AG04450 (cell line): ENCODE results near the gene ATP5F1E. TPM values are rescaled to one million over a fixed set of nuclear protein-coding genes. Genes with fewer than 3 reads are reported as not detected.

ENCODE experiments used
- CTCF ChIA-PET: fragments of 300-600, 350-600 bp; formaldehyde crosslinking; extraction: SDS; loops from one replicate; lab custom pipeline; 2022; ENCODE audit warnings: antibody characterized with exemption, inconsistent platforms; lab: Charles Lee
- POLR2A ChIA-PET: fragments of 350-600 bp; formaldehyde crosslinking; extraction: SDS; loops from one replicate; lab custom pipeline; 2021; ENCODE audit warnings: antibody characterized with exemption, inconsistent platforms; lab: Yijun Ruan, JAX
- DNase-seq: peaks from one replicate; pipeline ENCODE4 v3.0.0-alpha.2; 2011; ENCODE audit warnings: low read depth, low spot score
- H3K27ac ChIP-seq: one replicate; pipeline ENCODE4 v1.5.1; 2012; ENCODE audit warnings: low read depth, low read length, control low read depth
- H3K27me3 ChIP-seq: one replicate; pipeline ENCODE4 v1.6.0; 2012; ENCODE audit warnings: low read length; ENCODE audit not compliant: control insufficient read depth, insufficient read depth
- H3K4me3 ChIP-seq: 2 replicates; pipeline ENCODE4 v1.5.1; 2011; ENCODE audit warnings: mild to moderate bottlenecking, low read depth, low read length, control low read depth
- H3K9me3 ChIP-seq: 2 replicates; pipeline ENCODE4 v1.5.1; 2012; ENCODE audit warnings: low read length; ENCODE audit not compliant: control insufficient read depth, insufficient read depth
- polyA plus RNA-seq: library from polyadenylated mRNA; depleted of rRNA; stranded (reverse); fragments of >200 nt; gene quantifications from 2 replicates; pipeline ENCODE4 v1.2.3, GENCODE V29; 2011
- TF ChIP-seq, protein P1 (sequence below): IDR thresholded peaks from 2 replicates; pipeline ENCODE4 v1.5.1; 2011; ENCODE audit warnings: low read depth, low read length, control low read depth, inconsistent platforms

The ATP5F1E gene
- polyA plus RNA-seq, 1 experiment = 84.3 TPM

DNA sequence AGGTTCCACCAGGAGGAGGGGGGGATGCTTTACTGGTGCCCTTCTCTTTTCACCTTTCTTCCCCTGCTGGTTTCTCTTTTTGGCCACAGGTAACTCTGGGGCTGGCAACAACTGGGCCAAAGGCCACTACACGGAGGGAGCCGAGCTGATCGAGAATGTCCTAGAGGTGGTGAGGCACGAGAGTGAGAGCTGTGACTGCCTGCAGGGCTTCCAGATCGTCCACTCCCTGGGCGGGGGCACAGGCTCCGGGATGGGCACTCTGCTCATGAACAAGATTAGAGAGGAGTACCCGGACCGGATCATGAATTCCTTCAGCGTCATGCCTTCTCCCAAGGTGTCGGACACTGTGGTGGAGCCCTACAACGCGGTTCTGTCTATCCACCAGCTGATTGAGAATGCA lies 8.5 kb downstream of the ATP5F1E start:
- POLR2A ChIA-PET = interaction anchor here (0.6 kb wide), 1 partner anchor 8 kb away, joined by 3 read pairs; the partner anchor contains the start of gene ATP5F1E
- CTCF ChIA-PET = interaction anchor here (1.0 kb wide), 1 partner anchor 9 kb away, joined by 4 read pairs; the partner anchor contains the start of gene ATP5F1E
- Histone ChIP-seq H3K4me3 (no peak overlapping the region), H3K27me3 (no peaks in the 10 kb centered on the region), H3K27ac (no peak overlapping the region), H3K9me3 (no peaks in the 10 kb centered on the region; the same call in 1 of the 2 replicates)
- DNase-seq = no peak
- TF ChIP-seq, protein P1, sequence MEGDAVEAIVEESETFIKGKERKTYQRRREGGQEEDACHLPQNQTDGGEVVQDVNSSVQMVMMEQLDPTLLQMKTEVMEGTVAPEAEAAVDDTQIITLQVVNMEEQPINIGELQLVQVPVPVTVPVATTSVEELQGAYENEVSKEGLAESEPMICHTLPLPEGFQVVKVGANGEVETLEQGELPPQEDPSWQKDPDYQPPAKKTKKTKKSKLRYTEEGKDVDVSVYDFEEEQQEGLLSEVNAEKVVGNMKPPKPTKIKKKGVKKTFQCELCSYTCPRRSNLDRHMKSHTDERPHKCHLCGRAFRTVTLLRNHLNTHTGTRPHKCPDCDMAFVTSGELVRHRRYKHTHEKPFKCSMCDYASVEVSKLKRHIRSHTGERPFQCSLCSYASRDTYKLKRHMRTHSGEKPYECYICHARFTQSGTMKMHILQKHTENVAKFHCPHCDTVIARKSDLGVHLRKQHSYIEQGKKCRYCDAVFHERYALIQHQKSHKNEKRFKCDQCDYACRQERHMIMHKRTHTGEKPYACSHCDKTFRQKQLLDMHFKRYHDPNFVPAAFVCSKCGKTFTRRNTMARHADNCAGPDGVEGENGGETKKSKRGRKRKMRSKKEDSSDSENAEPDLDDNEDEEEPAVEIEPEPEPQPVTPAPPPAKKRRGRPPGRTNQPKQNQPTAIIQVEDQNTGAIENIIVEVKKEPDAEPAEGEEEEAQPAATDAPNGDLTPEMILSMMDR = no peak

DNA sequence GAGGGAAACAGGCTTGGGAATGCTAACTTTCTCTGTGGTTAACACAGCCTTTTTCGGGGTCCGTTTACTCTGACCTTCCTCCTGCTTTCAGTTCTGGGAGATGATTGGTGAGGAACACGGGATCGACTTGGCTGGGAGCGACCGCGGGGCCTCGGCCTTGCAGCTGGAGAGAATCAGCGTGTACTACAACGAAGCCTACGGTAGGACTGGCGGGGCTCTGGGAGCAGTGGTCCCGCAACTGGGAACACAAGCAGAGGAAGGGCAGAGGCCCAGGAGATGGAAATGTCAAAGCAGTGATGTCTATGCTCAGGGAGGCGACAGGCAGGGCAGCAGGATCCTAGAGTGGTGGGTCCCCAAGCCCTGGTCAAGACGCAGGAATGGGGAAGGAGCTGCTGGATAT lies 9.4 kb downstream of the ATP5F1E start:
- POLR2A ChIA-PET = interaction anchor here (0.6 kb wide), 1 partner anchor 9 kb away, joined by 3 read pairs; the partner anchor contains the start of gene ATP5F1E
- no peaks in the 10 kb centered on the region; the same call in 1 of the 2 replicates for H3K9me3 ChIP-seq
- CTCF ChIA-PET = interaction anchor here (1.0 kb wide), 1 partner anchor 10 kb away, joined by 4 read pairs; the partner anchor contains the start of gene ATP5F1E
- H3K4me3 ChIP-seq = no peak overlapping the region
- TF ChIP-seq, protein P1 = no peak
- no peaks in the 10 kb centered on the region for H3K27me3 ChIP-seq
- no peak overlapping the region for H3K27ac ChIP-seq
- no peak for DNase-seq

DNA sequence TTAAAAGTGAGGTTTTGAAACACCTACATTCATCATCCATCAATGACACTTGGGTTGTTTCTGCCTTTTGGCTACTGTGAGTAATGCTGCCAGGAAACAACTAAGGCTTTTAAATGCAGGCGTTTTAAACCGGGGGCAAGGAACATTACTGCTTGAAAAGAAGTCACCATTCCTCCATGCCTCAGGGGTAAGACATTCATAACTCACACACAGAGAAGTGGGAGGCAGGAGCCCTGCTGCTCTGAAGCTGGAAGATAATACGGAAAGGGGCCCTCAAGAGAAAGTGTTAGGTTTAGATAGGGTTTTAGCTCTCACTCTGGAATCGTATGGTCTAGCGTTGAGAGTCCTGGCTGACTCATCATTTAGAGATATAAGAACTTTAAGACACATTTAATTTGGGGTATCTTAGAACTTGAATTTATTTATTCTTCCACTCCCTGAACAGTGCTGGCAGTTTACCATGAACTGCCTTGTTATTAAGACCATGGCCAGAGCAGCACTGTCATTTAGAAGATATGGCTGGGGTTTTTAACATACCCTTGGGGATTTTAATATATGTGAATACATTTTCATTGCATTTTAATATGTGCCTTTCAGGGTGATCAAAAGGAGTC lies 11.1 kb downstream of the ATP5F1E start:
- no peak overlapping the region for H3K4me3 ChIP-seq
- H3K27me3 ChIP-seq = no peaks in the 10 kb centered on the region
- DNase-seq = no peak
- H3K27ac ChIP-seq = peak overlapping the region; percentile 23
- ChIA-PET POLR2A (interaction anchor here (0.9 to 1.0 kb wide), 2 partner anchors 11 to 13 kb away, joined by 3 to 4 read pairs; partner anchors contain the start of gene ATP5F1E), CTCF (no interaction called here)
- TF ChIP-seq, protein P1 = no peak
- H3K9me3 ChIP-seq = no peaks in the 10 kb centered on the region; the same call in 1 of the 2 replicates

DNA sequence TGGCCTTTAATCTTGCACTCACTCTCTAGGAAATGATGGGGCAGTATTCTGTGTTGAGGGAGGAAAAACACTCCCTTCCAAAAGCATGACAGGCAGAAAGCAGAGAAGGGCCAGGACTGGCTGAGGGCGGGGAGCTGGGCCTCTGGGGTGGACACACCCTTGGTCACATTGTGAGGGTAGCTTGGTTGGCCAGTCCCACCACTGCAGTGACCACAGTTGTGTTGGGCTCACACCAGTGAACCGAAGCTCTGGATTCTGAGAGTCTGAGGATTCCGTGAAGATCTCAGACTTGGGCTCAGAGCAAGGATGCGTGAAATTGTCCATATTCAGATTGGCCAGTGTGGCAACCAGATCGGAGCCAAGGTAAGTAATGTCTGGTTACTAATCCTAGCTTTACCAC lies 12.9 kb downstream of the ATP5F1E start, which contains the start of gene TUBB1:
TUBB1 (plus strand) TSS at position 213 of the 400 bp plus-strand sequence; CDS start at position 307, 94 bp downstream.
- ChIA-PET CTCF (no interaction called here), POLR2A (interaction anchor here (0.6 kb wide), 1 partner anchor 68 kb away, joined by 3 read pairs; no protein-coding TSS in a partner anchor)
- Histone ChIP-seq H3K27me3 (no peaks in the 10 kb centered on the region), H3K9me3 (no peaks in the 10 kb centered on the region; the same call in 1 of the 2 replicates), H3K4me3 (no peak within 1 kb of the TSS), H3K27ac (no peak within 1 kb of the TSS)
- no peak for DNase-seq
- TF ChIP-seq, protein P1 = no peak

DNA sequence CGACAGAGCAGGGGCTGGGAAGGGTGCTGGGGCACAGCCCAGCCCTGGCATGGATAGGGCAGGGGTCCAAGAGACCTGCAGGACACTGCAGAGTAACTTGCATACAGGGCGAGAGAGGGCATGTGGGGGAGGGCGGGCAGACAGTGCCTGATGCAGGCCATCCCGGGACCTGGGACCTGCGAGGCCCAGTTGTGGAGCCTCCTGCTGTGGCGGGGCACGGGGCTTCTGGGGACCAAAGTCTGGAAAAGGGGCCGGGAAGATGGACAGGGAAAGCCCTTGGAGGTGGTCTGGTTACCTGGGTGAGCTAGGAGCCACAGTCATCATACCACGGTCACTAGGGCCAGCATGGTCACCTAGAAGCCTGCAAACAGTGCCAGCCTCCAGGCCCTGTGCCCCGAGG lies 13.3 kb downstream of the ATP5F1E start:
- CTCF ChIA-PET = no interaction called here
- no peak overlapping the region for H3K27ac ChIP-seq
- no peak for DNase-seq
- POLR2A ChIA-PET = no interaction called here
- H3K27me3 ChIP-seq = no peaks in the 10 kb centered on the region
- no peaks in the 10 kb centered on the region for H3K9me3 ChIP-seq
- no peak overlapping the region for H3K4me3 ChIP-seq
- TF ChIP-seq, protein P1 = no peak
